K562 (cell line): ENCODE measurements around the gene C1QTNF5. TPM values are rescaled to one million over a fixed set of nuclear protein-coding genes. Genes with fewer than 3 reads are reported as not detected.

Experiments used
- ATAC-seq: fragments of 200-7000 bp; cut with Tn5 transposase; 3 replicates; pipeline ENCODE4 v1.9.1; 2020; ENCODE audit warnings: moderate library complexity
- BruUV-seq: library from RNA; stranded (reverse); fragments of 400-500 nt; replicated peaks from 2 replicates; lab custom pipeline; 2021; lab: Mats Ljungman, UMichigan
- CTCF ChIA-PET: fragments of 300-600 bp; formaldehyde crosslinking; extraction: SDS; loops from one replicate; lab custom pipeline; 2021; ENCODE audit warnings: low intra/inter-chr PET ratio; lab: Yijun Ruan, JAX
- POLR2A ChIA-PET: fragments of 300-600, 350-650 bp; sonication (Branson Sonifier 250); formaldehyde crosslinking; extraction: SDS; loops from one replicate; lab custom pipeline; 2021; ENCODE audit warnings: antibody characterized with exemption, inconsistent platforms; lab: Yijun Ruan, JAX
- DNase-seq, 4 experiments: peaks; one replicate each; pipeline versions ENCODE4 v3.0.0 to v3.0.0-alpha.2; 2011 to 2018; ENCODE audit warnings: low spot score in 3 of 4, mixed read lengths in 3 of 4; ENCODE audit errors: extremely low read depth in 1 of 4
- FAIRE-seq: peaks from 2 replicates; lab custom pipeline; 2011; peaks lifted over from hg19 to GRCh38; lab: Jason Lieb, UNC
- H2AFZ ChIP-seq: 2 replicates; pipeline ENCODE4 v1.6.0; 2011; ENCODE audit warnings: low read depth, low read length, control low read depth, inconsistent platforms
- H3K27ac ChIP-seq: fragments of 200-600 bp; 3 replicates; pipeline ENCODE4 v1.8.0; 2011; ENCODE audit warnings: low read depth, mild to moderate bottlenecking, control low read depth, inconsistent platforms, low read length, moderate library complexity, mixed read lengths; ENCODE audit errors: extremely low read depth
- H3K27me3 ChIP-seq, 2 experiments: fragments of 300-600 bp in 1 of 2; 2 replicates in 1 of 2; 3 replicates in 1 of 2; pipeline versions ENCODE4 v1.6.0 to v1.8.0; 2011; ENCODE audit warnings: inconsistent platforms in 2 of 2, low read length in 2 of 2, mild to moderate bottlenecking in 1 of 2, mixed read lengths in 1 of 2, moderate library complexity in 1 of 2; ENCODE audit not compliant: control insufficient read depth in 2 of 2, insufficient read depth in 2 of 2
- H3K36me3 ChIP-seq: fragments of 300-600 bp; 3 replicates; pipeline ENCODE4 v1.8.0; 2011; ENCODE audit warnings: mild to moderate bottlenecking, low read length, inconsistent platforms; ENCODE audit not compliant: control insufficient read depth, insufficient read depth
- H3K4me1 ChIP-seq, 2 experiments: fragments of 200-600 bp in 1 of 2; replicated peaks in 1 of 2; 2 replicates in 1 of 2; 3 replicates in 1 of 2; pipeline versions ENCODE4 v1.5.1 to v1.8.0; 2011; ENCODE audit warnings: inconsistent platforms in 2 of 2, low read length in 2 of 2, mild to moderate bottlenecking in 1 of 2, mixed read lengths in 1 of 2, moderate library complexity in 1 of 2; ENCODE audit not compliant: control insufficient read depth in 2 of 2, insufficient read depth in 2 of 2
- H3K4me2 ChIP-seq: 2 replicates; pipeline ENCODE4 v1.6.1; 2011; ENCODE audit warnings: low read length, control low read depth, inconsistent platforms, mixed read lengths; ENCODE audit not compliant: insufficient read depth
- H3K4me3 ChIP-seq: fragments of 200-600 bp; sonication (generic), shearing (Covaris generic); 2 replicates; pipeline ENCODE4 v1.5.1; 2016; ENCODE audit warnings: control low read depth, inconsistent platforms
- H3K79me2 ChIP-seq: fragments of 200-600 bp; 3 replicates; pipeline ENCODE4 v1.8.0; 2011; ENCODE audit warnings: low read length, inconsistent platforms; ENCODE audit not compliant: control insufficient read depth, insufficient read depth
- H3K9ac ChIP-seq, 2 experiments: 2 replicates each; pipeline versions ENCODE4 v1.6.0 to v1.6.1; 2011; ENCODE audit warnings: low read depth in 2 of 2, low read length in 2 of 2, control low read depth in 1 of 2, inconsistent platforms in 1 of 2, mild to moderate bottlenecking in 1 of 2, mixed read lengths in 1 of 2; ENCODE audit not compliant: insufficient read depth in 1 of 2
- H3K9me1 ChIP-seq: one replicate; pipeline ENCODE4 v1.6.0; 2011; ENCODE audit warnings: inconsistent platforms, mild to moderate bottlenecking, low read length, moderate library complexity; ENCODE audit not compliant: control insufficient read depth, insufficient read depth
- H3K9me3 ChIP-seq: replicated peaks from 2 replicates; pipeline ENCODE4 v1.5.1; 2011; ENCODE audit warnings: low read depth, low read length, inconsistent platforms; ENCODE audit not compliant: control insufficient read depth, insufficient read depth
- H4K20me1 ChIP-seq: replicated peaks from 2 replicates; pipeline ENCODE4 v1.6.1; 2011; ENCODE audit warnings: low read length, inconsistent platforms, mixed read lengths; ENCODE audit not compliant: control insufficient read depth, insufficient read depth
- CBFA2T3 ChIP-seq: fragments of 450-650 bp; IDR thresholded peaks from 2 replicates; pipeline ENCODE4 v1.6.1; 2017
- CCNT2 ChIP-seq: IDR thresholded peaks from 2 replicates; pipeline ENCODE4 v1.6.1; 2011; ENCODE audit warnings: borderline replicate concordance, low read depth, mild to moderate bottlenecking, moderate library complexity, mixed read lengths, low read length; ENCODE audit not compliant: insufficient read length; ENCODE audit errors: extremely low read depth
- CREM ChIP-seq: IDR thresholded peaks from 2 replicates; pipeline ENCODE4 v1.6.1; 2014; ENCODE audit warnings: antibody characterized with exemption, low read depth
- DPF2 ChIP-seq: fragments of 450-650 bp; IDR thresholded peaks from 2 replicates; pipeline ENCODE4 v1.6.1; 2016
- EHMT2 ChIP-seq: fragments of 450-650 bp; IDR thresholded peaks from 2 replicates; pipeline ENCODE4 v1.6.1; 2018; ENCODE audit warnings: antibody characterized with exemption
- EWSR1 ChIP-seq: fragments of 450-650 bp; IDR thresholded peaks from 2 replicates; pipeline ENCODE4 v1.6.1; 2018; ENCODE audit warnings: borderline replicate concordance, mild to moderate bottlenecking, low read depth, moderate library complexity; ENCODE audit not compliant: partially characterized antibody
- MTA3 ChIP-seq: fragments of 450-650 bp; formaldehyde crosslinking; IDR thresholded peaks from 2 replicates; pipeline ENCODE4 v1.6.1; 2017; ENCODE audit warnings: mild to moderate bottlenecking, borderline replicate concordance
- PML ChIP-seq: IDR thresholded peaks from 2 replicates; pipeline ENCODE4 v1.6.1; 2012; ENCODE audit warnings: low read length, inconsistent platforms
- SAP30 ChIP-seq: fragments of 200-600 bp; sonication (generic); IDR thresholded peaks from 2 replicates; pipeline ENCODE4 v1.6.1; 2012; ENCODE audit warnings: borderline replicate concordance, low read depth, mild to moderate bottlenecking, moderate library complexity, low read length, control low read depth, inconsistent platforms; ENCODE audit not compliant: insufficient read depth, poor library complexity, severe bottlenecking
- TAF9B ChIP-seq: fragments of 450-650 bp; IDR thresholded peaks from 2 replicates; pipeline ENCODE4 v1.6.1; 2018; ENCODE audit warnings: mild to moderate bottlenecking; ENCODE audit not compliant: partially characterized antibody
- TFAM ChIP-seq: fragments of 250-450 bp; sonication (Bioruptor Pico); conservative IDR thresholded peaks from 2 replicates; pipeline ENCODE4 v1.5.0; 2021; ENCODE audit warnings: mild to moderate bottlenecking, moderate library complexity
- YY1 ChIP-seq, 3 experiments: IDR thresholded peaks; 2 replicates each; pipeline ENCODE4 v1.6.1; 2011; ENCODE audit warnings: low read length in 2 of 3, mild to moderate bottlenecking in 2 of 3, moderate library complexity in 2 of 3, borderline replicate concordance in 1 of 3, control low read depth in 1 of 3, low read depth in 1 of 3; ENCODE audit not compliant: insufficient read depth in 3 of 3, insufficient replicate concordance in 2 of 3, control insufficient read depth in 1 of 3, insufficient read length in 1 of 3; ENCODE audit errors: extremely low read depth in 1 of 3
- ZNF175 ChIP-seq: fragments of 200-800 bp; sonication (Bioruptor generic); IDR thresholded peaks from 2 replicates; pipeline ENCODE4 v1.6.1; 2016; ENCODE audit warnings: low read depth, mild to moderate bottlenecking, missing genetic modification characterization, missing compliant biosample characterization
- ZNF184 ChIP-seq: sonication (generic); formaldehyde crosslinking; IDR thresholded peaks from 2 replicates; pipeline ENCODE4 v1.5.0; 2020; ENCODE audit warnings: missing genetic modification reagents
- ZNF57 ChIP-seq: fragments of 450-650 bp; formaldehyde crosslinking; IDR thresholded peaks from 2 replicates; pipeline ENCODE4 v1.4.0; 2020; ENCODE audit warnings: mild to moderate bottlenecking, moderate library complexity
- ZNF696 ChIP-seq: fragments of 250-450 bp; sonication (Bioruptor Pico); conservative IDR thresholded peaks from 2 replicates; pipeline ENCODE4 v1.4.0; 2020; ENCODE audit warnings: mild to moderate bottlenecking, moderate library complexity
- ZNF707 ChIP-seq: fragments of 250-450 bp; sonication (Bioruptor Pico); conservative IDR thresholded peaks from 2 replicates; pipeline ENCODE4 v1.8.0; 2022; ENCODE audit warnings: inconsistent platforms, mild to moderate bottlenecking, moderate library complexity
- WGBS: fragments of 100-300 bp; shearing (Covaris generic); methylation state at CpG from one replicate; pipeline ENCODE4 v1.1.6; 2016; ENCODE audit warnings: low coverage, mixed read lengths; ENCODE audit not compliant: insufficient coverage; ENCODE audit errors: missing lambda C conversion rate; 5-methylcytosine and 5-hydroxymethylcytosine counted together
- in situ Hi-C: fragments of 300-500 bp; cut with MboI; formaldehyde crosslinking; loops from 4 replicates; pipeline ENCODE4 v1.15.0; 2018; ENCODE audit warnings: inconsistent platforms, mixed read lengths
- intact Hi-C: fragments of 100-400 bp; cut with micrococcal nuclease; formaldehyde crosslinking; loops from 2 replicates; pipeline ENCODE4 v1.14.2; 2022
- polyA plus RNA-seq, 8 experiments: library from polyadenylated mRNA; depleted of rRNA in 4 of 8; stranded (reverse) in 5 of 8; unstranded in 3 of 8; fragments of >200 nt; fragmentation: Nextera tagmentation in 2 of 8; fragmentation: Illumina TruSeq in 1 of 8; extraction: Ambion mirVana in 2 of 8; extraction: Trizol in 1 of 8; gene quantifications; 2 replicates each; pipeline versions ENCODE4 v1.2.1 to v1.2.3, GENCODE V29; 2011 to 2014; ENCODE audit warnings: inconsistent platforms in 1 of 8, missing spikeins in 1 of 8
- total RNA-seq, 7 experiments: library from RNA; depleted of rRNA in 6 of 7; stranded (reverse); fragments of >200 nt in 6 of 7; fragmentation: Illumina TruSeq in 2 of 7; extraction: Trizol in 2 of 7; gene quantifications; 2 replicates each; pipeline versions ENCODE4 v1.2.1 to v1.2.3, GENCODE V29; 2011 to 2021; ENCODE audit warnings: low replicate concordance in 1 of 7
- TF ChIP-seq, protein P1 (sequence below): IDR thresholded peaks from 3 replicates; pipeline ENCODE4 v1.6.1; 2011; ENCODE audit warnings: borderline replicate concordance, mild to moderate bottlenecking; ENCODE audit not compliant: insufficient read length, insufficient read depth
- TF ChIP-seq, protein P2 (sequence below): sonication (generic); formaldehyde crosslinking; IDR thresholded peaks from 2 replicates; pipeline ENCODE4 v1.8.1; 2023; ENCODE audit warnings: mild to moderate bottlenecking, missing genetic modification reagents

Gene C1QTNF5
- total and polyA plus RNA-seq, 9 of the 15 experiments (the other 6 are each of a cell fraction or from before 2014, with no cell fraction given): 0.07 to 0.76 (median 0.24) TPM; not detected in 1

- Histone ChIP-seq H3K27me3 (no peaks in the 10 kb centered on the region), H3K36me3 (peaks cover 11% of the 10 kb centered on the region), H2AFZ (peak overlapping the region; percentile 71), H3K9me1 (peaks cover 5% of the 10 kb centered on the region), H3K9ac (peak overlapping the region; percentile 59 to 93), H3K9me3 (no peaks in the 10 kb centered on the region), H3K4me3 (peak overlapping the region; percentile 40), H3K4me2 (peak overlapping the region; percentile 70), H4K20me1 (no peaks in the 10 kb centered on the region), H3K27ac (peak overlapping the region; percentile 73), H3K79me2 (peaks cover 18% of the 10 kb centered on the region; the same call in 2 of the 3 replicates), H3K4me1 (peaks cover 63 to 64% of the 10 kb centered on the region in 2 experiments)
- no TSS peak for BruUV-seq
- in situ Hi-C loops: no loop called here
- WGBS: 5% methylated on average over 14 of the region's 88 CpGs
- ATAC-seq (peak; percentile 86), FAIRE-seq (no peak), DNase-seq (peak; percentile 76 to 95 (median 93))
- ChIA-PET POLR2A (interaction anchor here (0.7 to 1.2 kb wide), 5 partner anchors 10 to 271 kb away, joined by 3 to 5 read pairs (median 3); partner anchors contain the start of gene MFRP), CTCF (no interaction called here)
- intact Hi-C loops: no loop called here
- TF ChIP-seq, protein P1, sequence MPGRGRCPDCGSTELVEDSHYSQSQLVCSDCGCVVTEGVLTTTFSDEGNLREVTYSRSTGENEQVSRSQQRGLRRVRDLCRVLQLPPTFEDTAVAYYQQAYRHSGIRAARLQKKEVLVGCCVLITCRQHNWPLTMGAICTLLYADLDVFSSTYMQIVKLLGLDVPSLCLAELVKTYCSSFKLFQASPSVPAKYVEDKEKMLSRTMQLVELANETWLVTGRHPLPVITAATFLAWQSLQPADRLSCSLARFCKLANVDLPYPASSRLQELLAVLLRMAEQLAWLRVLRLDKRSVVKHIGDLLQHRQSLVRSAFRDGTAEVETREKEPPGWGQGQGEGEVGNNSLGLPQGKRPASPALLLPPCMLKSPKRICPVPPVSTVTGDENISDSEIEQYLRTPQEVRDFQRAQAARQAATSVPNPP: no peak
- TF ChIP-seq EWSR1 (no peak), CBFA2T3 (no peak), EHMT2 (no peak), MTA3 (no peak; the same call in 1 of the 2 replicates), PML (no peak), ZNF184 (CRISPR knock-in tag) (no peak), ZNF696 (no peak), CCNT2 (peak; percentile 50), ZNF57 (no peak), ZNF175 (0 out of 2 replicates have a peak, but pooled peaks have one; percentile 37), TAF9B (no peak), CREM (peak; percentile 46), YY1 (IDR thresholded peaks at IDR 0.05; ENCODE audit: borderline replicate concordance in 1 of 3, control insufficient read depth in 1 of 3, extremely low read depth in 1 of 3, insufficient read depth in 3 of 3, insufficient read length in 1 of 3, insufficient replicate concordance in 2 of 3, low read depth in 1 of 3, low read length in 2 of 3) (peak in 1 of 3 experiments; percentile 18), TFAM (CRISPR knock-in tag) (no peak), SAP30 (no peak), ZNF707 (CRISPR knock-in tag) (no peak), DPF2 (no peak)
- TF ChIP-seq, protein P2, sequence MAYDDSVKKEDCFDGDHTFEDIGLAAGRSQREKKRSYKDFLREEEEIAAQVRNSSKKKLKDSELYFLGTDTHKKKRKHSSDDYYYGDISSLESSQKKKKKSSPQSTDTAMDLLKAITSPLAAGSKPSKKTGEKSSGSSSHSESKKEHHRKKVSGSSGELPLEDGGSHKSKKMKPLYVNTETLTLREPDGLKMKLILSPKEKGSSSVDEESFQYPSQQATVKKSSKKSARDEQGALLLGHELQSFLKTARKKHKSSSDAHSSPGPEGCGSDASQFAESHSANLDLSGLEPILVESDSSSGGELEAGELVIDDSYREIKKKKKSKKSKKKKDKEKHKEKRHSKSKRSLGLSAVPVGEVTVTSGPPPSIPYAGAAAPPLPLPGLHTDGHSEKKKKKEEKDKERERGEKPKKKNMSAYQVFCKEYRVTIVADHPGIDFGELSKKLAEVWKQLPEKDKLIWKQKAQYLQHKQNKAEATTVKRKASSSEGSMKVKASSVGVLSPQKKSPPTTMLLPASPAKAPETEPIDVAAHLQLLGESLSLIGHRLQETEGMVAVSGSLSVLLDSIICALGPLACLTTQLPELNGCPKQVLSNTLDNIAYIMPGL (CRISPR knock-in tag): no peak
Observed at GRCh38 chr11:119363851-119364590, 23.3 kb upstream of the C1QTNF5 start.
